Adipose tissue (tissue), 3 donors: ENCODE data around the gene RASD2. TPM values are rescaled to one million over a fixed set of nuclear protein-coding genes. Genes with fewer than 3 reads are reported as not detected.

ENCODE experiments used
- H3K27ac ChIP-seq: one replicate; pipeline ENCODE4 v1.5.1; 2013; ENCODE audit warnings: low read depth, low read length
- WGBS, 3 donors: extraction: QIAGEN DNeasy Blood & Tissue Kit; methylation state at CpG; one replicate each; pipeline ENCODE4 v1.1.7; 2013; 5-methylcytosine and 5-hydroxymethylcytosine counted together
- polyA plus RNA-seq, 3 donors: library from polyadenylated mRNA; stranded (reverse); fragments of 200-250 nt; gene quantifications; one replicate each; pipeline ENCODE4 v1.2.3, GENCODE V29; 2013
- donor health status: healthy with polysubstance abuse.
- donor health status: Bipolar disorder and iron deficiency.
- donor health status: healthy.

RASD2 gene
- polyA plus RNA-seq, 3 donors, result 0.26 to 1.1 (median 0.34) TPM

DNA sequence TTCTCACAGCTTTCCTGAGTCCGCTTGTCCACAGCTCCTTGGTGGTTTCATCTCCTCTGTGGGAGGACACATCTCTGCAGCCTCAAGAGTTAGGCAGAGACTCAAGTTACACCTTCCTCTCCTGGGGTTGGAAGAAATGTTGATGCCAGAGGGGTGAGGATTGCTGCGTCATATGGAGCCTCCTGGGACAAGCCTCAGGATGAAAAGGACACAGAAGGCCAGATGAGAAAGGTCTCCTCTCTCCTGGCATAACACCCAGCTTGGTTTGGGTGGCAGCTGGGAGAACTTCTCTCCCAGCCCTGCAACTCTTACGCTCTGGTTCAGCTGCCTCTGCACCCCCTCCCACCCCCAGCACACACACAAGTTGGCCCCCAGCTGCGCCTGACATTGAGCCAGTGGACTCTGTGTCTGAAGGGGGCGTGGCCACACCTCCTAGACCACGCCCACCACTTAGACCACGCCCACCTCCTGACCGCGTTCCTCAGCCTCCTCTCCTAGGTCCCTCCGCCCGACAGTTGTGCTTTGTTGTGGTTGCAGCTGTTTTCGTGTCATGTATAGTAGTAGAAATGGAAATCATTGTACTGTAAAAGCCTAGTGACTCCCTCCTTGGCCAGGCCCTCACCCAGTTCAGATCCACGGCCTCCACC is 11.7 kb downstream of the RASD2 start:
- no peak overlapping the region for H3K27ac ChIP-seq
- 30 to 39% (median 33%) methylated on average over 12 to 13 of the region's 13 CpGs for WGBS, 3 donors

DNA sequence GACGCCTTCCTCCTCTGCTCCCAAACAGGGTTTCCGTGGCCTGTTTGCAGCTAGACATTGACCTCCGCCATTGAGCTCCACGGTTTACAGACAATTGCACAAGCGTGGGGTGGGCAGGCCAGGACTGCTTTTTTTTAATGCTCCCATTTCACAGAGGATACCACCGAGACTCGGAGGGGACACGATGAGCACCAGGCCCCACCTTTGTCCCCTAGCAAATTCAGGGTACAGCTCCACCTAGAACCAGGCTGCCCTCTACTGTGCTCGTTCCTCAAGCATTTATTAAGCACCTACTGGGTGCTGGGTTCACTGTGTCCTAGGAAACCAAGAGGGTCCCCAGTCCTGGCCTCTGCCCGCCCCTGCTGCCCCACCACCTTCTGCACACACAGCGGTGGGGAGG is 12.2 kb downstream of the RASD2 start:
- no peak overlapping the region for H3K27ac ChIP-seq
- WGBS, 3 donors, result 85 to 86% (median 86%) methylated on average over 11 of the region's 11 CpGs

DNA sequence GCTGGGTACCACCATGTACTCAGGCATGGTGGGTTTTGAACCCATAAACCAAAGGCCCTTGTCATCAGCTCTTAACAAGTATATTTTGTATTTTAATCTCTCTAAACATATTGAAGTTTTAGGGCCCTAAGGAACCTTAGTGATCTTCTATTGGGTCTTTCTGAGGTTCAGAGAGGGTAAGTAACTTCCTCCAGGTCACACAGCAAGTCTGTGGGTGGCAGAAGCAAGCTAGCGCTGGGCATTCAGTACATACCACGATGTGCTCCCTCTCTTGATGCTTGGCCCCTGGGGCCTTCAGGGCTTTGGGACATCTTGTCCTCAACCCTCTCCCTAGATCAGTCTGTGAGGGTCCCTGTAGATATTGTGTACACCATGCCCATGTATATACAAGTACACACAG is 12.7 kb downstream of the RASD2 start:
- 72 to 93% (median 92%) methylated on average over 2 of the region's 2 CpGs for WGBS, 3 donors
- H3K27ac ChIP-seq, result no peak overlapping the region

DNA sequence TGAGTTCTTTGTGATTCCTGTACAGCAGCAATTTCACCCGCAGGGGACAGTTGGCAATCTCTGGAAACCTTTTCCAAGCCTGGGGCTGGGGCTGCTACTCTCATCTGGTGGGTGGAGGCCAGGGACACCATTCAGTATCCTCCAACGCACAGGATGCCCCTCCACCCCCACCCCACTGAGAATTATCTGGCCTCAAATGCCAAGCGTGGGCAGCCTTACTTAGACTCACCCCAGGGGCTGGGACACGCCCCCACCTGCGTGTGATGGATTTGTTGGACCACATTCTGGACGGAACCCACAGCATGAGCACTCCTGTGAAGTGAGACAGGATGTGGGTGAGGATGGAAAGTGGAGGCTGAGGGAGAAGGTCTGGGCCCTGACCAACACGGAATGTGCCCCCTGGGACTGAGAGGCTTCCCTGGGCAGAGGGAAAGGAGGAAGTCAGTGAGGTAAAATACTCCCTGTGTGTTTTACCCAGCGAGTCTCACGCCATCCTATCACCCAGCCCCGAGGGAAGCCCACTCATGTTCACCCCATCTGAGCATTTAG is 13.7 kb downstream of the RASD2 start:
- no peak overlapping the region for H3K27ac ChIP-seq
- WGBS, 3 donors, result 55 to 62% (median 62%) methylated on average over 10 of the region's 10 CpGs

DNA sequence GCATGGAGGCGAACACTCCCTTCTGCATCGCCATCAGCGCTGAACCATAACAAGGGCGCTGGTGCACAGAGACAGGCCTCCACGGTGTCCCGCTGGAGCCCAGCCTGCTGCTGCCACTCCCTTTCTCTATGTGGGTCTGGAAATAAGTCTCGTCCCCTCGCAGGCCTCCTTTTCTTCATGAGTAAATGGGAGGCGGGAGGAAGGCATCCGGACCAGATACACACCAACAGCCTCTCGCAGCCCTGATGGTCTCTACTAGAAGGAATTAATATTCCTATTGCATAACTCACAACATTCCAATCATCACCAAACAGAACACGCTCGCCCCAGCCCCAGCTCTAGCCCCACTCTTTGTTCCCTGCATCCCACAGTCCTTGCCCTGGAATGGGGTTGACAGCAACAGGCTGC is 14.9 kb downstream of the RASD2 start:
- WGBS, 3 donors, result 75 to 76% (median 76%) methylated on average over 13 of the region's 13 CpGs
- no peak overlapping the region for H3K27ac ChIP-seq

DNA sequence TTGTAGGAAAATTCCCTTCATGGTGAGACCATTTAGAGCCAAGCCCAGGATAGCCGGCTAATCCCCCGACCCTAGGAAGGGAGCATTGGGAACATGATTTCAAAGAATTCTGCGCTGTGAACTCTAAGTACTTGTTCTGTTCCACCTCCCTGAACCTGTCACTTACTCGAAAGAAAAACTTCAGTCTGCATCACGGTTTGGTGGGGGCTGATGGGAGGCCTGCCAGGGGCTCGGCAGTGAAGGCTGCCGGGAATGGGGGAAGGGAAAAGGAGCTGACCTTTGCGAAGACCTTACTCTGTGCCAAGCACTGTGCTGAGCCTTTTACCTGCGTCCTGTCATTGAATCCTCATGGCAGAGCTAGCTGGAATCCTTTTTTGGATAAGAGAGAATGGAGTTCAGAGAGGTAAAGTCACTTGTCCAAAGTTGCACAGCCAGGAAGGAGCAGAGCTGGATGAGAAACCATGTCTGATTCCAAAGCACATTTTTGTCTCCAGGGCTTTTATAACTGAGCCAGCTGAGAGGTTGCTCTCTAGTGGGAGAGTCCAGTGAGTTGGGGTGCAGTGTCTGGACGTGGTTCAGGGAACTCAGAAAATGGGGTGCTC is 15.4 kb downstream of the RASD2 start:
- no peak overlapping the region for H3K27ac ChIP-seq
- WGBS, 3 donors, result 52 to 69% (median 62%) methylated on average over 10 of the region's 10 CpGs

DNA sequence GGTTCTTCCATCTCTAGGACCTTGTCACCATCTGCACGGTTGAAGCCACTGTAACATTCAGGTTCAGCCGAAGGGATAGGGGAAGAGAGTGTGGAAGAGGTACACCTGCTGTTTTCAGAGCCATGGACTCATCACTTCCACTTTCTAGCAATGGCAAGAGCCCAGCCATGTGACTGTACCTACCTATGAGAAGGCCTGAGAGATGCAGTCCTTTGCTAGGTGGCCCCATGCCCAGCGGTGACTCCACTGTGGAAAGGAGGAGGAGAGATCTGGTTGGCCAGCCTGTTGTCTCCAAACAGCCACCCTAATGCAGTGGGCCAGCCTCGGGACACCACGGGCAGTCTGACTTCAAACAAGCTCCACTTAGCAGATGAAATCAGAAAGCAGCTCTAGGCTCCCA is 16.0 kb downstream of the RASD2 start:
- 74 to 90% (median 88%) methylated on average over 5 of the region's 5 CpGs for WGBS, 3 donors

DNA sequence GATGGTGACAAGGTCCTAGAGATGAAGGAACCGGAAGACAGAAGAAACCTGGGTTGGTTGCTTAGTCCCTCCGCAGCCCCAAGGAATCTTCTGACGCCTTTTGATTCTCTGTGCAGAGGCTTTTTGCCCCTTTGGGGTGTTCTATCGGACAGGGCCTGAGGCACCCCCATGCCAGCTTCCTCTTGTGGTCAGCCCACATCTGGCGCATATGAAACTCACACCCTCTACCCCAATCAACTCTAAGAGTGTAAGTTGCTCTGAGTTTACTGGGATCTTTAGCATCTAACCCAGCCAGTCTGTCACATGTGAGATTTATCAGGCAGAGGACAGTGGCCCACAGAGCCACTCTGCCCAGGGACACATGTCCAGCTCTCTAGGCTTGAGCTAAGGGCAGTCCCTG is 17.4 kb downstream of the RASD2 start:
- 69 to 79% (median 76%) methylated on average over 5 of the region's 5 CpGs for WGBS, 3 donors

More for the DNA sequence above, 16.0 kb downstream of the RASD2 start:
- no peak overlapping the region for H3K27ac ChIP-seq

DNA sequence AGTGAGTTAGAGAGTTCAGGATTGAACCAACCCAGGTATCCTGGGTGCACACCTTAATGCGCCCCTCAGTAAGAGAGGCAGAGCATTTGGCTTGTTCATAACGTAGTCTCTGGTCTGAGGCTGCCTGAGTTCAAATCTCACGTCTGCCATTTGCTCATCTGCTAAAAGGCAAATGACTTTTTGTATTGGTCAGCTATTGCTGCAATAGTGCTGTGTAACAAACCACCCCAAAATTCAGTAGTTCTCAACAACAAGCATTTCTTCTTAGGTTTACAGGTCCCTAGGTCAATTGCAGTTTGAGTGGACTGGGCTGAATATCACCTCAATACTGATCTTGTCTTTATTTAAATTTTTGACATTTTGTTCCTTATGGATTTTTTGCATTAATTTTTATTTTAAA is 18.1 kb downstream of the RASD2 start:
- WGBS, 3 donors, result 84 to 91% (median 87%) methylated on average over 3 of the region's 3 CpGs

More for the DNA sequence above, 17.4 kb downstream of the RASD2 start:
- no peak overlapping the region for H3K27ac ChIP-seq

DNA sequence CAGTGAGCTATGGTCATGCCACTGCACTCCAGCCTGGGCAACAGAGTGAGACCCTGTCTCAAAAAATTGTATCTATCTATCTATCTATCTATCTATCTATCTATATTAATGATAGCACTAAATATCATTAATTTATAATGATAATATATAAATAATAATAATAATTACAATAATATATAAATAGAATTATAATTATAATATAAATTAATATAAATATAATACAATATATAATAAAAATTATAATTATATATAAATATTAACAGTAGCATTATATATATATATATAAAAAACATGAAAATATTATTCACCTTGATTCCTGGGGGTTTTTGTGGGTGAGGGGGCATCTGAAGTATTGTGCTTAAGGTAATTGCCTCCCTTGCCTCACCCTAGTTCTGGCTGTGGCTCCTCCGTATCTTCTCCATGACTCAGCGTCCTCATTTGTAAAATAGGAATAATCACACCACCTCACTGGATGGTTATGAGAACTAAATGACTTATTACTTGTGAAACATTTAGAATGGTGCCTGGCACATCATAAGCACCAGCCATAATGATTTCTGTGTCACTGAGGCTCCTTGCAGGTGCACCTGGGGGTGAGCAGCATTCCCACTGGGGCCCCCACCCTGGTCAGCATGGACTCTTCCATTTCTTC is 18.8 kb downstream of the RASD2 start:
- no peak overlapping the region for H3K27ac ChIP-seq
- 75 to 81% (median 80%) methylated on average over 2 of the region's 2 CpGs for WGBS, 3 donors

More for the DNA sequence above, 18.1 kb downstream of the RASD2 start:
- no peak overlapping the region for H3K27ac ChIP-seq

DNA sequence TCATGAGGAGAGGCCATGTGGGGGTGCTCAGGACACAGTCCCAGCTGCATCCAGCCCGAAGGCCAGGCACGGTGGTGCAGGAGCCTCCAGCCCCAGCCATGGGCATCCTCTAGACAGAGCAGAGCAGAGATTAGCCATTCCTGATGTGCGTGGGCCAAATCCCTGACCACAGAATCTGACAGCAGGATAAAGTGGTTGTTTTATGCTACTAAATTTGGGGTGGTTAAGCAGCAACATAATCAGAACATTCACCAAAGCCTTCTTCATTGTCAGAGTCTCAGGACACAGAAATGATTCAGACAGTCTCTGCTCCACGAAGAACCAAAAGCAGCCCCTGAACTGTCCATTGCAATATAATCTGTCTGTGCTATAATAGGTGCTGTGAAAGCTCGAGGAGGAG is 19.7 kb downstream of the RASD2 start:
- WGBS, 3 donors, result 52 to 77% (median 69%) methylated on average over 5 of the region's 5 CpGs
- H3K27ac ChIP-seq, result no peak overlapping the region

DNA sequence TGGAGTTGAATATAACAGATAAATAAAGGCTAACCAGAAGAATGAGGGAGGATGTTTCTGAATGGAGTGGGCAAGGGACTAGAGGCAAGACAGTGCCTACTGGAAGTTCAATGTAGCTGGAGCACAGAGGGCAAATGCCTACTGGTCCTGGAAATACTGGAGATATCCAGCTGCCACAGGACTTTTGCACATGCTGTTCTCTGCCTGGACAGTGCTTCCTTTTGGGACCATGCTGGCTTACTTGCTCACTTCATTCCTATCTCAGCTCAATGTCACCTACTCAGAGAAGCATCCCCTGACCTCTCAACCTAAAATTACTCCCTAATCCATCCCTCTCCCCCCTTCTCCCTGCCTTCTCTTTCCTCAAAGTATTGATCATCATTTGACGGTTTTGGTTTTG is 20.2 kb downstream of the RASD2 start:
- 59 to 95% (median 85%) methylated on average over 1 of the region's 1 CpG for WGBS, 3 donors
- no peak overlapping the region for H3K27ac ChIP-seq

DNA sequence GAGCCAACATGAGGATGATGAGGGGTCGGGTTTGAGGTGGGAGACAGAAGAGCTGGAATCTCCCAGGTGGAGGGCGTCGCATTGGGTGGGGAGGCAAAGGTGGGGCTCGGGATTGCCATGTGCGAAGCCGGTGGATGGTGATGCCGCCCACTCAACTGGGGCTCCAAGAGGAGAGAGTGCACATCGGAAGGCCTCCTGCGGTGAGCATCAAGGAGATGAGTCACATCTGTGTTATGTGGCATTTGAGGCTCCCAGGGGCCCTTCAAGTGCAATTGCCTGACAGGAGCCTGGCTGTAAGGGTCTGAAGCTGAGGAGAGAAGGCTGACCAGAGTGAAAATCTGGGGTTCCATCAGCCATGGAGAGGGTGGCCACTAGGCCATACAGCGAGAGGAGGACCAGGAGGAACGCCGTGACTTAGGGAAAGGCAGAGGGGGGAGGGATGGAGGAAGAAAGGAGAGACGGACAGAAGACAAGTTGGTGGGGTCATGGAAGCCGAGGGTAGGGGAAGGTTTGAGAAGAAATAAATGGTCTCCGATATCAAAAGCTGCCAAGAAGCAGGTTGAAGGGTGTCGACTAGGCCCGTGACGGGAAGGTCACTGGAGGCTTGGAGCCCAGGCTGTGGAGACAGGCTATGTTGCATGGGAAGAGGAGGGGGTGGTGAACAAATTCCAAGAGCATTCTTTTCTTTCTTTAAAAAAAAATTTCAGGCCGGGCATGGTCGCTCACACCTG is 21.3 kb downstream of the RASD2 start:
- no peak overlapping the region for H3K27ac ChIP-seq
- 86 to 94% (median 91%) methylated on average over 20 of the region's 20 CpGs for WGBS, 3 donors

DNA sequence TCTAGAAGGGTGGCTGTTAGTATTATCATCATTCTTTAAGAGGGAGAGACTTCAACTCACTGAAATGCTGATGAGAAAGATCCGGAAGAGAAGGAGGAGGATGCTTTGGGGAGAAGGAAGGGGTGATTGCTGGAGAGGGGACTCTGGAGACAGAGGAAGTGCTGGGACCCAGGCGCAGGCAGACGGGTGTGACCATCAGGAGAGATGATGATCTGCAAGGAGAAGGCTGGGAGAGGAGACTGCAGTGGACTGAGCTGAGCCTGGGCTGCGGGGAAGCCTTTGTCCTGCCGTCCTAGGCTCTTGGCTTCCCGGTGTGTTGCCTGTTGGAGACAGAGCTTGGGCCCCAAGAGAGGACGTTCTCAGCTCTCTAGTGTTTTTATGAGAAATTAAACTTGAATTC is 22.6 kb downstream of the RASD2 start:
- WGBS, 3 donors, result 71 to 76% (median 72%) methylated on average over 7 of the region's 7 CpGs
- H3K27ac ChIP-seq, result no peak overlapping the region

DNA sequence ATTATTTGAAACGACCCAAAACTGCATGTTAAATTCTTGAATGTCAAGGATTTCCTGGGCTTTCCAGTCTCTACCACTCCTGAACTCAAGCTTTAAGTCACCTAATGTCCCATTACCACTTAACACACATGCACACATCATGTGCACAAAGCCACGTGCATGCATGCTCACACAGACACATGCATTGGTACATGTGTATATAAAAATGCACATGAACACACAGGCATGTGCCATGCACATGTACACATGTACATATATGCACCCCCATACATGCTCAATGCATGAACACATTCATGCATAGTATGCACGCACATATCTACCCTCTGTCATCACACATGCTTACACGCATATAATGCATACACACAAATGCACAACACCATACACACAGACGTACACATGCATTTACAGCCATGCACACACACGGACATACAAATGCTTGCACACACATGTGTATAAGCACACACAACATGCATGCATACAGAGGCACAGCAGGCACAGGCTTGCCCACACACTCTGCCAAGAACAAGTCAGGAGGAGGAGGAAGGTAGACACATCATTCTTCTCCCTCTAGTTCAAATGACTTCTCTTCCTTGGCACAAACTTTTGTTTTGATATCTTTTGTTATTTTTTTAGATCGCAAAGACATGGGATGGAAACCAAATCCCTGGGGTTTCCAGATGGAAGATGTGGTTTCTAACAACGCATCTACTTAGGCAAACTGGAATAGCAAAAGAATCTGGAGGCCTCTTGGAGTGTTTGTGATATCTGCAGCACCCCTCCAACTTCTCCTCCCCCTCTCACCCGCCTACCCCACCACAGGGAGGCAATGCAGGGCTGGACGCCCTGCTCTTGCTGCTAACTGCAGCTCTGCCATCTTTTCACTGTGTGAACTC is 24.6 kb downstream of the RASD2 start:
- no peak overlapping the region for H3K27ac ChIP-seq
- 66 to 68% (median 68%) methylated on average over 10 of the region's 10 CpGs for WGBS, 3 donors

DNA sequence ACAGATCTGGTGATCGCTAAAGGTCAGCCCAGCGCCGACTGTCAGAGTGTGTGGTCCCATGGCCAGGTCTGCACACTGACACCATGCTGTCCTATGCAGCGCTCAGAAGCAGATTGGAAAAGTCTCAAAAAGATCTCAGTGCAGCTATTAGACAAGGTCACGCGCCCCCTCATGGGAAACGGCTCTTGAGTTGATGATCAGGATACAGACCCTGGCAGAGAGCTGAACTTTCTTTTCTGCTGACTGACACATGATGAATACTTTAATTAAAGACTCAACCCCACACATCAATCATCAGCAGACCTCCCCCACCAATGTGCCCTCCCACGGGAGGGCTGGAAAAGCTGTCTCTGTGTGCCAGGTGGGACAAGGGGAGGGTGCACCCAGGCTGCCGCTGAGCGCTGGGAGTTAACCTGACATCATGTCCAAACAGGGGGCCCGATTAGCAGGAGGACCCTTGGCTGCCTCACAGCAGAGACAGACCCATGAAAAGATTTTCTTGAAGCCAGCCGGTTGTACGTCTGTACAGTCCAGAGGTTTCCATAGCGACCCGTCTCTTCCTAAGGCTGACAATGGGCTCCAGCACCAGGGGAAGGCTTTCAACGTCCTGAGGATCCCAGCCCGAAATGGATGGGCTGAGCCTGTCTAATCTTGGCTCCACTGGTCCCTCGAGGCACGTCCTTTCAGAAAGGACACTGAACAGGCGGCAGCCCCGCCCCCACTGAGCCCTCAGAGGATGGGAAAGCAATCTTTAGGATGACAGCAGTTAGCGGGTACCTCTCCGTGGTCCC is 26.9 kb downstream of the RASD2 start:
- WGBS, 3 donors, result 54 to 63% (median 59%) methylated on average over 23 of the region's 23 CpGs
- H3K27ac ChIP-seq, result no peak overlapping the region
